SH-SY5Y (cell line): Measurements from ENCODE around the gene MYH9.

Experiments
- GATA2 ChIP-seq: IDR thresholded peaks from 2 replicates; pipeline ENCODE4 v1.6.1; 2011; ENCODE audit warnings: mild to moderate bottlenecking, low read depth, low read length
- GATA3 ChIP-seq: IDR thresholded peaks from 2 replicates; pipeline ENCODE4 v1.6.1; 2011; ENCODE audit warnings: low read depth, mild to moderate bottlenecking, low read length, moderate library complexity

- TF ChIP-seq GATA2 (no peak), GATA3 (no peak)
Measured at GRCh38 chr22:36323855-36324331, 63.9 kb downstream of the MYH9 start.
